Naive thymus-derived CD8-positive, alpha-beta T cell (primary cell): Measurements from ENCODE around the gene GCG. TPM values are rescaled to one million over a fixed set of nuclear protein-coding genes. Genes with fewer than 3 reads are reported as not detected.

ENCODE experiments used
- ATAC-seq, 2 donors: fragments of 150-1000 bp; cut with Tn5 transposase in 1 of 2; sonication (Bioruptor Pico), chemical (Tn5 transposase) in 1 of 2; 1 replicate in 1 of 2; 2 replicates in 1 of 2; pipeline ENCODE4 v1.10.0; 2021; ENCODE audit warnings: mild to moderate bottlenecking in 2 of 2, moderate library complexity in 2 of 2
- POLR2A ChIA-PET: fragments of 350-600 bp; sonication (Branson Sonifier 250); formaldehyde crosslinking; loops from one replicate; lab custom pipeline; 2021; ENCODE audit warnings: antibody characterized with exemption; lab: Charles Lee
- DNase-seq, 10 donors: peaks; one replicate each; pipeline versions ENCODE4 v3.0.0 to v3.0.0-alpha.2; 2020 to 2022
- H3K27ac Mint-ChIP-seq, 10 donors: one replicate each; pipeline ENCODE4 v1.8.0; 2020 to 2022; ENCODE audit warnings: mild to moderate bottlenecking in 10 of 10, mixed read lengths in 10 of 10, moderate library complexity in 4 of 10, inconsistent platforms in 1 of 10
- H3K27me3 Mint-ChIP-seq, 5 donors: one replicate each; pipeline ENCODE4 v1.8.0; 2021 to 2022; ENCODE audit warnings: mixed read lengths in 5 of 5
- H3K36me3 Mint-ChIP-seq, 3 donors: one replicate each; pipeline ENCODE4 v1.8.0; 2020 to 2022; ENCODE audit warnings: mixed read lengths in 3 of 3, mild to moderate bottlenecking in 2 of 3, inconsistent platforms in 1 of 3
- H3K4me1 Mint-ChIP-seq, 4 donors: one replicate each; pipeline ENCODE4 v1.8.0; 2021 to 2022; ENCODE audit warnings: mixed read lengths in 4 of 4
- H3K4me3 Mint-ChIP-seq, 10 donors: one replicate each; pipeline ENCODE4 v1.8.0; 2020 to 2022; ENCODE audit warnings: mild to moderate bottlenecking in 10 of 10, mixed read lengths in 10 of 10, moderate library complexity in 6 of 10, inconsistent platforms in 1 of 10
- H3K9me3 Mint-ChIP-seq, 9 donors: one replicate each; pipeline ENCODE4 v1.8.0; 2020 to 2022; ENCODE audit warnings: mixed read lengths in 9 of 9, mild to moderate bottlenecking in 3 of 9, inconsistent platforms in 1 of 9, moderate library complexity in 1 of 9
- polyA plus RNA-seq, 3 donors: library from polyadenylated mRNA; unstranded; fragments of 300-500 nt; fragmentation: Illumina TruSeq; gene quantifications; one replicate each; pipeline ENCODE4 v1.2.3, GENCODE V29; 2021
- total RNA-seq, 8 experiments: library from RNA in 2 of 8; stranded (reverse) in 2 of 8; gene quantifications; one replicate each; pipeline ENCODE4 v1.2.3 and lab custom pipeline; 2021 to 2026

Gene GCG
- total and polyA plus RNA-seq, 5 experiments from 2014 or later: not detected

GRCh38 chr2:162174746-162175145, 22.7 kb upstream of the GCG start:
- Mint-ChIP-seq H3K4me1 (no peaks in the 10 kb centered on the region), H3K27me3 (peaks cover 7 to 21% (median 12%) of the 10 kb centered on the region in 5 donors), H3K27ac (no peak overlapping the region), H3K36me3 (peaks cover 0 to 5% (median 0%) of the 10 kb centered on the region in 3 donors), H3K9me3 (no peaks in the 10 kb centered on the region), H3K4me3 (no peak overlapping the region)
- no peak for DNase-seq
- POLR2A ChIA-PET: no interaction called here
- no peak for ATAC-seq

GRCh38 chr2:162172802-162173370, 20.8 kb upstream of the GCG start:
- no peak for DNase-seq
- POLR2A ChIA-PET: no interaction called here
- H3K36me3 Mint-ChIP-seq: no peaks in the 10 kb centered on the region
- H3K27me3 Mint-ChIP-seq: peaks cover 10 to 17% (median 11%) of the 10 kb centered on the region in 5 donors
- no peak overlapping the region for H3K4me3 Mint-ChIP-seq
- H3K4me1 Mint-ChIP-seq: no peaks in the 10 kb centered on the region
- no peaks in the 10 kb centered on the region for H3K9me3 Mint-ChIP-seq
- no peak overlapping the region for H3K27ac Mint-ChIP-seq
- no peak for ATAC-seq

GRCh38 chr2:162166745-162167144, 14.7 kb upstream of the GCG start:
- no peak overlapping the region for H3K27ac Mint-ChIP-seq
- H3K4me1 Mint-ChIP-seq: no peaks in the 10 kb centered on the region
- no peak for ATAC-seq
- H3K9me3 Mint-ChIP-seq: no peaks in the 10 kb centered on the region
- H3K36me3 Mint-ChIP-seq: no peaks in the 10 kb centered on the region
- H3K27me3 Mint-ChIP-seq: peaks cover 8 to 20% (median 12%) of the 10 kb centered on the region in 5 donors
- no peak overlapping the region for H3K4me3 Mint-ChIP-seq
- no peak for DNase-seq
- POLR2A ChIA-PET: no interaction called here

GRCh38 chr2:162166174-162166573, 14.1 kb upstream of the GCG start:
- Mint-ChIP-seq H3K4me1 (no peaks in the 10 kb centered on the region), H3K9me3 (no peaks in the 10 kb centered on the region), H3K4me3 (no peak overlapping the region), H3K27me3 (peaks cover 8 to 23% (median 12%) of the 10 kb centered on the region in 5 donors), H3K27ac (no peak overlapping the region), H3K36me3 (no peaks in the 10 kb centered on the region)
- ATAC-seq: no peak
- POLR2A ChIA-PET: no interaction called here
- no peak for DNase-seq

- Mint-ChIP-seq H3K27me3 (peaks cover 9 to 37% (median 14%) of the 10 kb centered on the region in 5 donors), H3K27ac (no peak overlapping the region), H3K36me3 (no peaks in the 10 kb centered on the region), H3K9me3 (no peaks in the 10 kb centered on the region), H3K4me3 (no peak overlapping the region), H3K4me1 (no peaks in the 10 kb centered on the region)
- POLR2A ChIA-PET: no interaction called here
- DNase-seq (no peak), ATAC-seq (no peak)
Observed at GRCh38 chr2:162164802-162165201, 12.8 kb upstream of the GCG start.

- no peak overlapping the region for H3K4me3 Mint-ChIP-seq
- no peaks in the 10 kb centered on the region for H3K9me3 Mint-ChIP-seq
- peaks cover 19 to 49% (median 24%) of the 10 kb centered on the region in 5 donors for H3K27me3 Mint-ChIP-seq
- H3K36me3 Mint-ChIP-seq: no peaks in the 10 kb centered on the region
- no peak for DNase-seq
- H3K27ac Mint-ChIP-seq: no peak overlapping the region
- no peak for ATAC-seq
- no peaks in the 10 kb centered on the region for H3K4me1 Mint-ChIP-seq
- POLR2A ChIA-PET: no interaction called here
Observed at GRCh38 chr2:162159446-162159845, 7.4 kb upstream of the GCG start.

GRCh38 chr2:162156149-162156548, 4.1 kb upstream of the GCG start:
- ATAC-seq (no peak), DNase-seq (no peak)
- H3K9me3 Mint-ChIP-seq: no peaks in the 10 kb centered on the region
- H3K36me3 Mint-ChIP-seq: no peaks in the 10 kb centered on the region
- H3K27me3 Mint-ChIP-seq: peaks cover 24 to 54% (median 31%) of the 10 kb centered on the region in 5 donors
- peaks cover 0 to 8% (median 5%) of the 10 kb centered on the region in 4 donors for H3K4me1 Mint-ChIP-seq
- POLR2A ChIA-PET: no interaction called here
- no peak overlapping the region for H3K4me3 Mint-ChIP-seq
- H3K27ac Mint-ChIP-seq: no peak overlapping the region

- no peaks in the 10 kb centered on the region for H3K9me3 Mint-ChIP-seq
- DNase-seq: no peak
- no peak overlapping the region for H3K27ac Mint-ChIP-seq
- peaks cover 22 to 44% (median 33%) of the 10 kb centered on the region in 5 donors for H3K27me3 Mint-ChIP-seq
- no peaks in the 10 kb centered on the region for H3K36me3 Mint-ChIP-seq
- H3K4me3 Mint-ChIP-seq: no peak overlapping the region
- POLR2A ChIA-PET: no interaction called here
- peaks cover 0 to 8% (median 5%) of the 10 kb centered on the region in 4 donors for H3K4me1 Mint-ChIP-seq
- no peak for ATAC-seq
Observed at GRCh38 chr2:162155093-162155492, 3.0 kb upstream of the GCG start.

- Mint-ChIP-seq H3K27ac (no peak overlapping the region), H3K27me3 (peaks cover 17 to 34% (median 27%) of the 10 kb centered on the region in 5 donors), H3K36me3 (no peaks in the 10 kb centered on the region), H3K9me3 (no peaks in the 10 kb centered on the region), H3K4me1 (peaks cover 0 to 8% (median 5%) of the 10 kb centered on the region in 4 donors), H3K4me3 (peak overlapping the region in 7 of 10 donors; percentile 13 to 64 (median 25))
- POLR2A ChIA-PET: no interaction called here
- ATAC-seq (peak; percentile 95 to 96), DNase-seq (peak; percentile 3 to 72 (median 38))
Observed at GRCh38 chr2:162153608-162154224, 1.7 kb upstream of the GCG start.

GRCh38 chr2:162149940-162150339, 2.1 kb downstream of the GCG start:
- DNase-seq (no peak), ATAC-seq (no peak)
- Mint-ChIP-seq H3K4me3 (no peak overlapping the region), H3K27me3 (peaks cover 28 to 58% (median 37%) of the 10 kb centered on the region in 5 donors), H3K9me3 (no peaks in the 10 kb centered on the region), H3K27ac (no peak overlapping the region), H3K4me1 (peaks cover 0 to 8% (median 5%) of the 10 kb centered on the region in 4 donors), H3K36me3 (no peaks in the 10 kb centered on the region)
- POLR2A ChIA-PET: no interaction called here

- H3K27ac Mint-ChIP-seq: no peak overlapping the region
- POLR2A ChIA-PET: interaction anchor here (0.6 kb wide), 1 partner anchor 232 kb away, joined by 4 read pairs; no protein-coding TSS in a partner anchor
- H3K4me3 Mint-ChIP-seq: no peak overlapping the region
- DNase-seq: no peak
- ATAC-seq: no peak
- peaks cover 0 to 8% (median 5%) of the 10 kb centered on the region in 4 donors for H3K4me1 Mint-ChIP-seq
- no peaks in the 10 kb centered on the region for H3K9me3 Mint-ChIP-seq
- H3K27me3 Mint-ChIP-seq: peaks cover 24 to 54% (median 33%) of the 10 kb centered on the region in 5 donors
- no peaks in the 10 kb centered on the region for H3K36me3 Mint-ChIP-seq
Observed at GRCh38 chr2:162149466-162149865, 2.6 kb downstream of the GCG start.

- ATAC-seq (no peak), DNase-seq (no peak)
- Mint-ChIP-seq H3K4me1 (peaks cover 0 to 5% (median 3%) of the 10 kb centered on the region in 4 donors), H3K36me3 (no peaks in the 10 kb centered on the region), H3K27ac (no peak overlapping the region), H3K9me3 (no peaks in the 10 kb centered on the region), H3K4me3 (no peak overlapping the region), H3K27me3 (peaks cover 20 to 49% (median 28%) of the 10 kb centered on the region in 5 donors)
- POLR2A ChIA-PET: interaction anchor here (0.6 kb wide), 1 partner anchor 232 kb away, joined by 4 read pairs; no protein-coding TSS in a partner anchor
Observed at GRCh38 chr2:162148956-162149355, 3.1 kb downstream of the GCG start.

- H3K4me3 Mint-ChIP-seq: no peak overlapping the region
- H3K36me3 Mint-ChIP-seq: no peaks in the 10 kb centered on the region
- ATAC-seq (no peak), DNase-seq (no peak)
- no peak overlapping the region for H3K27ac Mint-ChIP-seq
- H3K27me3 Mint-ChIP-seq: peaks cover 14 to 61% (median 34%) of the 10 kb centered on the region in 5 donors
- no peaks in the 10 kb centered on the region for H3K9me3 Mint-ChIP-seq
- POLR2A ChIA-PET: no interaction called here
- H3K4me1 Mint-ChIP-seq: peaks cover 0 to 4% (median 0%) of the 10 kb centered on the region in 4 donors
Observed at GRCh38 chr2:162143969-162144368, 8.1 kb downstream of the GCG start.
